ENCODE data around the gene CCDC6. TPM values are rescaled to one million over a fixed set of nuclear protein-coding genes. Genes with fewer than 3 reads are reported as not detected.

Gene CCDC6
- total RNA-seq, 4 donors from 2014 or later: 20.1 to 30.6 (median 24.1) TPM

DNA sequence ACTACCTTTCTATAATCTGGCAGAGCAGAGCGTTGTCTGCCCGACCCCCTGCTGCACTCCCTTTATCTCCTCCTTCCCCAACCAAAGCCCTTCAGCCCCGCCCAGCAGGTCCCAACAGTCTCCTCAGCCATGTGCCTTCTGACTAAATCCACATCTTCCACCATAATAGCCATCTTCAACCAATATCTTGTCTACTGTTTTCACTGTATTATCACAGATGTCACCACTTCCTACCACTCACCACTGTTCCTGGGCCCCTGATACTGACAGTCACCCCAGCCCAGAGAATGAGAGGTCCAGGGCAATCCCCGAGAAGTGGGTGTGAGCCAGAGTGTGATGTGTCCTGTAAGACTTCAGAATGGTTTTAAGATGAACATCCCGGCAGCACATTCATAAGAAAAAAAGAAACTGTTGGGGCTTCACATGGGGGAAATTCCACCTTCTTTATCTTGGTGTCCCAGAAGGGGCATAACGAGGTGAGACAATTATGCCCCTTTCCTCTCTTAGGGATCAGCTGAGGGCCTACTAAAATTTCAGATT, 25.3 kb downstream of the CCDC6 start:
- Histone ChIP-seq H3K36me3 (no peaks in the 10 kb centered on the region), H3K4me3 (no peak overlapping the region), H3K27me3 (no peaks in the 10 kb centered on the region), H3K4me1 (peaks cover 0 to 9% (median 3%) of the 10 kb centered on the region in 4 donors), H3K9me3 (no peaks in the 10 kb centered on the region), H3K27ac (no peak overlapping the region)
- 77 to 92% methylated on average over 5 to 6 of the region's 6 CpGs for WGBS, 2 donors
- no peak for TF ChIP-seq POLR2A (IDR thresholded peaks at IDR 0.05)
- DNase-seq (ENCODE audit: low spot score in 2 of 2): no peak

DNA sequence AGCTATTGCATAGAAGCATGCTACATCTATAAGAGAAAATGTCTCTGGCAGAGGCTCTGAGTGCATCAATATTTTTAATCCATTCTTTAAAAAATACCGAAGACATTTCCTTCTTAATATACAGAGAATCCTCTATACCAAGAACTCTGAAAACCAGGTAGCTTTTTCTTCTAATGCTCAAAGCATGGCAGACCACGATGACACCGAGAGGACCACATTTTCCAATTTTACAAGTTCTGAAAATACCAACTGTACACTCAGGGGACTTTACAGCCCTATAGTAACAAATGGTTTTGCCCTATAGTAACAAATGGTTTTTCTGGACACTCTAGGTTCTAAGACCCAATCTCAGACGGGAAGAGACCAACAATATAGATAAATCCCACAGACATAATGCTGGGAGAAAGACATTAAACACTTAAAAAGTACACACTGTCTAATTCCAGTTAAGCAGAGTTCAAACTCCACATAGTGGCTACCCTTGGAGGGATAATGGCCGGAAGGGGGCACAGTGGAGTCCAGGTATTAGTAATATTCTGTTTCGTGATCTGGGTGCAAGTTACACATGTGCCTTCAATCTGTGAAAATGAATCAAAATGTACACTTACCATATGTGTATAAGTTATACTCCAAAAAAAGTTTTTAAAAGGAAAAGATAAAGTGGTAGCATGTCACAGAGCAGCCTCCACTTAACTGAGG, 26.2 kb downstream of the CCDC6 start:
- Histone ChIP-seq H3K9me3 (no peaks in the 10 kb centered on the region), H3K4me1 (peaks cover 0 to 8% (median 2%) of the 10 kb centered on the region in 4 donors), H3K27me3 (no peaks in the 10 kb centered on the region), H3K36me3 (no peaks in the 10 kb centered on the region), H3K4me3 (no peak overlapping the region), H3K27ac (no peak overlapping the region)
- DNase-seq (ENCODE audit: low spot score in 2 of 2): no peak
- TF ChIP-seq, protein P1, sequence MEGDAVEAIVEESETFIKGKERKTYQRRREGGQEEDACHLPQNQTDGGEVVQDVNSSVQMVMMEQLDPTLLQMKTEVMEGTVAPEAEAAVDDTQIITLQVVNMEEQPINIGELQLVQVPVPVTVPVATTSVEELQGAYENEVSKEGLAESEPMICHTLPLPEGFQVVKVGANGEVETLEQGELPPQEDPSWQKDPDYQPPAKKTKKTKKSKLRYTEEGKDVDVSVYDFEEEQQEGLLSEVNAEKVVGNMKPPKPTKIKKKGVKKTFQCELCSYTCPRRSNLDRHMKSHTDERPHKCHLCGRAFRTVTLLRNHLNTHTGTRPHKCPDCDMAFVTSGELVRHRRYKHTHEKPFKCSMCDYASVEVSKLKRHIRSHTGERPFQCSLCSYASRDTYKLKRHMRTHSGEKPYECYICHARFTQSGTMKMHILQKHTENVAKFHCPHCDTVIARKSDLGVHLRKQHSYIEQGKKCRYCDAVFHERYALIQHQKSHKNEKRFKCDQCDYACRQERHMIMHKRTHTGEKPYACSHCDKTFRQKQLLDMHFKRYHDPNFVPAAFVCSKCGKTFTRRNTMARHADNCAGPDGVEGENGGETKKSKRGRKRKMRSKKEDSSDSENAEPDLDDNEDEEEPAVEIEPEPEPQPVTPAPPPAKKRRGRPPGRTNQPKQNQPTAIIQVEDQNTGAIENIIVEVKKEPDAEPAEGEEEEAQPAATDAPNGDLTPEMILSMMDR (IDR thresholded peaks at IDR 0.05): no peak
- TF ChIP-seq POLR2A (IDR thresholded peaks at IDR 0.05): no peak
- no peak for TF ChIP-seq EP300 (IDR thresholded peaks at IDR 0.05)
- WGBS, 2 donors: 77 to 80% methylated on average over 6 of the region's 6 CpGs

DNA sequence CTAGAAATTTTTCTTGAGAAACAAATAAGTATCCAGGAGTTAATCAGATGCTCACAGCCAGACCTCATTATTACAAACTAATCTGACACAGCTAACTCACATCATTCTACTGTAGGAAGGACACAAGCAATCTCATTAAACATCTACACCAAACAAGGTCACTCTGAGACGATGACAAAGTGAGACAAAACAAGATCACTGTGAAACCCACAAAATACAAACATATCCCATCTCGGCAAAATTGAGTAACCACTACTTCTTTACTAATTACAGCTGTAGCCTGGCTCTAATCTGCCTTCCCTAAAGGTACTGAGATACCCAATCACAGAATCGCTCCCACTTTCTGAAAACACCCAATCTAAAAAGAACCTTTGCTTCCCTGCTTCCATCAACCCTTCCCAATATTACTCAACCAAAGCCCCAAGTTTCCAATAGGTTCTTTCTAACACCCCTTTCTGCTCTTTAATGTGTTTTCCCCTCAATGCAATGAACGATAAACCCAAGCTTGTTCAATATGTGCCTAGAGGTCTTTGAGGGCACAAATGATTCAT, 26.9 kb downstream of the CCDC6 start:
- peaks cover 0 to 13% (median 2%) of the 10 kb centered on the region in 4 donors for H3K4me1 ChIP-seq
- TF ChIP-seq POLR2A (IDR thresholded peaks at IDR 0.05) (no peak), EP300 (IDR thresholded peaks at IDR 0.05) (no peak)
- TF ChIP-seq, protein P1 (IDR thresholded peaks at IDR 0.05): no peak
- H3K4me3 ChIP-seq: no peak overlapping the region
- no peaks in the 10 kb centered on the region for H3K9me3 ChIP-seq
- whole genome bisulfite sequencing, 2 donors: 81 to 88% methylated on average over 4 of the region's 4 CpGs
- H3K36me3 ChIP-seq: no peaks in the 10 kb centered on the region
- no peaks in the 10 kb centered on the region for H3K27me3 ChIP-seq
- no peak overlapping the region for H3K27ac ChIP-seq
- DNase-seq (ENCODE audit: low spot score in 2 of 2): no peak

DNA sequence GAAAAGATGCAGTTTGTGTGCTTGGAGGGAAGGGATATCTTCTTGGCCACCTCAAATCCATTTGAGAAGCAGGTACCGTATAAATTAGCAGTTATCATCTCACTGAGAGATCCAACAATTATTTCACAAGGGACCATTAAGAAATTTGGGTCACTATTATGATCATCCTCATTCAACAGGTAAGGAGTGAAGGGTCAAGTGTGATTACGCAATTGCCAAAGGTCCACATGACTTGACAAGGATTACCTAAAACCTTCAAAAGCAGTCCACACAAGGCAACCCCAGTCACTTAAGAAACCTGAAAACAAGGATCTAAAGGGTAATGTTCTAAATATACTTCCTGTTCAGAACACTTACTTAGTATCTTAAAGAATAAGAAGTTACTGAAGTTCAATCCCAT, 27.4 kb downstream of the CCDC6 start:
- no peaks in the 10 kb centered on the region for H3K36me3 ChIP-seq
- TF ChIP-seq POLR2A (IDR thresholded peaks at IDR 0.05): no peak
- no peak for TF ChIP-seq EP300 (IDR thresholded peaks at IDR 0.05)
- TF ChIP-seq, protein P1 (IDR thresholded peaks at IDR 0.05): no peak
- no peak for DNase-seq (ENCODE audit: low spot score in 2 of 2)
- 97% methylated on average over 2 of the region's 2 CpGs for WGBS, 2 donors
- peaks cover 0 to 18% (median 2%) of the 10 kb centered on the region in 4 donors for H3K4me1 ChIP-seq
- H3K4me3 ChIP-seq: no peak overlapping the region
- H3K9me3 ChIP-seq: no peaks in the 10 kb centered on the region
- H3K27ac ChIP-seq: no peak overlapping the region
- H3K27me3 ChIP-seq: no peaks in the 10 kb centered on the region

DNA sequence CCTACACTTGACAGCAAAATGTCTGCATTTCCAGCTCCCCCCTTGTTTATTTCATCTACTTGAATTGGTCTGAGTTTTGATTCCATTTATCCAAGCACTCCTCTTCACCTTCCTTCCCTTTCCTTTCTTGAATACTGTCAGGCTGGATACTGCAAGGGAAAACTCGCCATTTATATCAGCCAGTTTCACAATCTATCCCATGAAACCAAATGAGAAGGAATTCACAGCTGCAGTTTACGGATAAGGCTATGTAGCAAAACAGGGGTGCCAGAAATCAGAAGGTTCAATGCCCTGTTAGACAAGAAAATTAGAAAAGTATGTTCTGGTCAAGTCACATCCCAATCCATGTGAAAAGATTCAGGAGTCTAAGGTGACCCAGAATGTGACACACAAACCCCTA, 28.1 kb downstream of the CCDC6 start:
- Histone ChIP-seq H3K4me1 (peaks cover 0 to 25% (median 5%) of the 10 kb centered on the region in 4 donors), H3K36me3 (no peaks in the 10 kb centered on the region), H3K27me3 (no peaks in the 10 kb centered on the region), H3K9me3 (no peaks in the 10 kb centered on the region), H3K27ac (no peak overlapping the region), H3K4me3 (no peak overlapping the region)
- WGBS, 2 donors: 95 to 98% methylated on average over 2 of the region's 2 CpGs
- no peak for DNase-seq (ENCODE audit: low spot score in 2 of 2)
- TF ChIP-seq, protein P1 (IDR thresholded peaks at IDR 0.05): no peak
- TF ChIP-seq POLR2A (IDR thresholded peaks at IDR 0.05) (no peak), EP300 (IDR thresholded peaks at IDR 0.05) (no peak)
